Measurements from ENCODE around the gene ARHGEF2. TPM values are rescaled to one million over a fixed set of nuclear protein-coding genes. Genes with fewer than 3 reads are reported as not detected.

ARHGEF2 gene
- total and polyA plus RNA-seq, 2 of the 13 experiments (the other 11 are each of a cell fraction or from before 2014, with no cell fraction given): 16.1 to 32.1 TPM

DNA sequence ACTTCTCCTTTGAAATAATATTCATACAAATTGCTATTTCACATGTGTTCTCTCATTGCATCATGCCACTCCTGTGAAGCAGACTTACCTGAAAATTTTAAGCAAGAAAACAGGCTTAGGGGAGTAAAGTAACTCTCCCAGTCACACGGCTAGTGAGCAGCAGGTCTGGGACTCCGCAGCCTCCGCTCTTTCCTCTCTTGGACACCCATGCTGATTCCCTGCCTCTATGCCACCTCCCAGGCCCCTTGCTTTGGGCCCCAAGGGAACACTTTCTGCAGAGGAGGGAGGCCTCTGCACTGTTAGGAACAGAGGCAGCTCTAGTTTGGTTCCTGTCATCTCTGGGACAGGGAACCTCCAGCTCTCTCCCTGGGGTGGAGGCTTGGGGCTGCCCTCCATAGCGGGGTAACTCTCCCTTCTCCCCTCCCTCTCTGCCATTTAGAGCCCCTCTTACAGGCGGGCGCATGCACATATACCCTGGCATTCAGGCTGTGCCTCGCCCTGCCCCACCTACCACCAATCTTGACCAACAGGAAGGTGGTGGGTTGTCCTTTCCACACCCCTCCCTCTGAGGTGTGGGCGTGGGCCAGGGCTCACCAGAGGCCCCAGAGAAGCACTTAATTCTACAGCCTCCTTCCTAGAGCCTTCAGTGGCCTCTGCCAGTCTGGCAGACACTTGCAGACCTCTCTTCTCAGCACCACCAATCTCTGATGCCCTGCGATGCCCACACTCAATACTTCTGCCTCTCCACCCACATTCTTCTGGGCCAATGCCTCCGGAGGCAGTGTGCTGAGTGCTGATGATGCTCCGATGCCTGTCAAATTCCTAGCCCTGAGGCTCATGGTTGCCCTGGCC, 37.1 kb downstream of the ARHGEF2 start, which contains the start of gene RXFP4:
Gene RXFP4, plus strand, starts transcription at position 646 of the 852 bp plus-strand sequence. Its CDS starts 72 bp downstream, at position 718.
- Histone ChIP-seq H3K4me3 (replicated peaks in 1 of 3; ENCODE audit: insufficient read depth in 1 of 3, low read depth in 2 of 3, low read length in 3 of 3) (peak within 1 kb of the TSS; percentile 50 to 65 (median 54); a peak in 5 of 6 replicates), H2AFZ (ENCODE audit: low read length) (no peak within 1 kb of the TSS), H3K4me2 (ENCODE audit: low read depth, low read length) (peak within 1 kb of the TSS; percentile 86), H3K36me3 (replicated peaks in 1 of 2; ENCODE audit: control insufficient read depth in 1 of 2, insufficient read depth in 2 of 2, low read length in 2 of 2) (no peaks in the 10 kb centered on the region; a peak in 1 of 5 replicates), H3K4me1 (ENCODE audit: insufficient read depth, low read length) (peaks cover 77% of the 10 kb centered on the region), H3K79me2 (ENCODE audit: insufficient read depth, low read length) (peaks cover 12% of the 10 kb centered on the region), H3K27ac (ENCODE audit: extremely low read length, insufficient read depth, low read length) (peak within 1 kb of the TSS; percentile 84), H3K9me3 (ENCODE audit: low read length) (no peaks in the 10 kb centered on the region), H3K9ac (ENCODE audit: insufficient read depth, low read depth, low read length) (peak within 1 kb of the TSS; percentile 67), H4K20me1 (ENCODE audit: insufficient read depth, low read length) (no peaks in the 10 kb centered on the region), H3K27me3 (ENCODE audit: control insufficient read depth in 1 of 2, insufficient read depth in 2 of 2, low read length in 2 of 2) (no peaks in the 10 kb centered on the region)
- TSS peak; percentile 32 for BruUV-seq (replicated peaks)
- intact Hi-C loops (cut with micrococcal nuclease; ENCODE audit: unreplicated experiment): loop anchor here (5.0 kb wide), 2 partner anchors 36 to 356 kb away; partner anchors contain the start of genes ARHGEF2, GLMP and VHLL
- FAIRE-seq (peak; percentile 81), DNase-seq (ENCODE audit: low spot score) (peak; percentile 50), ATAC-seq (peak; percentile 58)
- 18% methylated on average over 10 of the region's 11 CpGs for WGBS (ENCODE audit: low lambda C conversion rate)
- in situ Hi-C loops (cut with HindIII; ENCODE audit: extremely low pct_ligation_motif_present, low pct_unique_long_range_greater_than_20kb): loop anchor here (10.0 kb wide), 1 partner anchor 124 kb away; the partner anchor contains the start of gene RAB25
- CTCF ChIA-PET (ENCODE audit: low intra/inter-chr PET ratio, low total read pairs): no interaction called here
- POLR2A ChIA-PET: interaction anchor here (1.0 to 7.2 kb wide), 15 partner anchors 8 to 132 kb away, joined by 3 to 390 read pairs (median 6); partner anchors contain the start of genes ARHGEF2, LAMTOR2 and SYT11
- peak; percentile 24 for TF ChIP-seq CBX1 (IDR thresholded peaks at IDR 0.05; ENCODE audit: low read depth)
- 0 out of 2 replicates have a peak, but pooled peaks have one; percentile 34 for TF ChIP-seq GFI1 (CRISPR knock-in tag; IDR thresholded peaks at IDR 0.05; ENCODE audit: borderline replicate concordance)
- TF ChIP-seq, protein P1, sequence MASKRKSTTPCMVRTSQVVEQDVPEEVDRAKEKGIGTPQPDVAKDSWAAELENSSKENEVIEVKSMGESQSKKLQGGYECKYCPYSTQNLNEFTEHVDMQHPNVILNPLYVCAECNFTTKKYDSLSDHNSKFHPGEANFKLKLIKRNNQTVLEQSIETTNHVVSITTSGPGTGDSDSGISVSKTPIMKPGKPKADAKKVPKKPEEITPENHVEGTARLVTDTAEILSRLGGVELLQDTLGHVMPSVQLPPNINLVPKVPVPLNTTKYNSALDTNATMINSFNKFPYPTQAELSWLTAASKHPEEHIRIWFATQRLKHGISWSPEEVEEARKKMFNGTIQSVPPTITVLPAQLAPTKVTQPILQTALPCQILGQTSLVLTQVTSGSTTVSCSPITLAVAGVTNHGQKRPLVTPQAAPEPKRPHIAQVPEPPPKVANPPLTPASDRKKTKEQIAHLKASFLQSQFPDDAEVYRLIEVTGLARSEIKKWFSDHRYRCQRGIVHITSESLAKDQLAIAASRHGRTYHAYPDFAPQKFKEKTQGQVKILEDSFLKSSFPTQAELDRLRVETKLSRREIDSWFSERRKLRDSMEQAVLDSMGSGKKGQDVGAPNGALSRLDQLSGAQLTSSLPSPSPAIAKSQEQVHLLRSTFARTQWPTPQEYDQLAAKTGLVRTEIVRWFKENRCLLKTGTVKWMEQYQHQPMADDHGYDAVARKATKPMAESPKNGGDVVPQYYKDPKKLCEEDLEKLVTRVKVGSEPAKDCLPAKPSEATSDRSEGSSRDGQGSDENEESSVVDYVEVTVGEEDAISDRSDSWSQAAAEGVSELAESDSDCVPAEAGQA (IDR thresholded peaks at IDR 0.05; ENCODE audit: low read depth): no peak
- TF ChIP-seq, protein P1 (CRISPR knock-in tag; IDR thresholded peaks at IDR 0.05; ENCODE audit: borderline replicate concordance): no peak
- TF ChIP-seq, protein P2, sequence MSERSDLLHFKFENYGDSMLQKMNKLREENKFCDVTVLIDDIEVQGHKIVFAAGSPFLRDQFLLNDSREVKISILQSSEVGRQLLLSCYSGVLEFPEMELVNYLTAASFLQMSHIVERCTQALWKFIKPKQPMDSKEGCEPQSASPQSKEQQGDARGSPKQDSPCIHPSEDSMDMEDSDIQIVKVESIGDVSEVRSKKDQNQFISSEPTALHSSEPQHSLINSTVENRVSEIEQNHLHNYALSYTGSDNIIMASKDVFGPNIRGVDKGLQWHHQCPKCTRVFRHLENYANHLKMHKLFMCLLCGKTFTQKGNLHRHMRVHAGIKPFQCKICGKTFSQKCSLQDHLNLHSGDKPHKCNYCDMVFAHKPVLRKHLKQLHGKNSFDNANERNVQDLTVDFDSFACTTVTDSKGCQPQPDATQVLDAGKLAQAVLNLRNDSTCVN (CRISPR knock-in tag; IDR thresholded peaks at IDR 0.05; ENCODE audit: borderline replicate concordance): peak; percentile 19; the same call in 1 of the 2 replicates
- no peak for TF ChIP-seq ZNF879 (CRISPR knock-in tag; IDR thresholded peaks at IDR 0.05)
- TF ChIP-seq ZNF543 (CRISPR knock-in tag; IDR thresholded peaks at IDR 0.05): 0 out of 2 replicates have a peak, but pooled peaks have one; percentile 68
- peak; percentile 59 for TF ChIP-seq RBFOX2 (IDR thresholded peaks at IDR 0.05; ENCODE audit: low read depth, low read length)
- TF ChIP-seq, protein P3, sequence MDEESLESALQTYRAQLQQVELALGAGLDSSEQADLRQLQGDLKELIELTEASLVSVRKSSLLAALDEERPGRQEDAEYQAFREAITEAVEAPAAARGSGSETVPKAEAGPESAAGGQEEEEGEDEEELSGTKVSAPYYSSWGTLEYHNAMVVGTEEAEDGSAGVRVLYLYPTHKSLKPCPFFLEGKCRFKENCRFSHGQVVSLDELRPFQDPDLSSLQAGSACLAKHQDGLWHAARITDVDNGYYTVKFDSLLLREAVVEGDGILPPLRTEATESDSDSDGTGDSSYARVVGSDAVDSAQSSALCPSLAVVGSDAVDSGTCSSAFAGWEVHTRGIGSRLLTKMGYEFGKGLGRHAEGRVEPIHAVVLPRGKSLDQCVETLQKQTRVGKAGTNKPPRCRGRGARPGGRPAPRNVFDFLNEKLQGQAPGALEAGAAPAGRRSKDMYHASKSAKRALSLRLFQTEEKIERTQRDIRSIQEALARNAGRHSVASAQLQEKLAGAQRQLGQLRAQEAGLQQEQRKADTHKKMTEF (CRISPR knock-in tag; IDR thresholded peaks at IDR 0.05): 0 out of 2 replicates have a peak, but pooled peaks have one; percentile 11
- no peak for TF ChIP-seq FOXA1 (IDR thresholded peaks at IDR 0.05)
- TF ChIP-seq FOXA1 (CRISPR knock-in tag; IDR thresholded peaks at IDR 0.05): 0 out of 2 replicates have a peak, but pooled peaks have one; percentile 12
- TF ChIP-seq ARNT (IDR thresholded peaks at IDR 0.05): no peak

All from HepG2 (cell line).